GM18909 (cell line): ENCODE data around the gene ST3GAL5.

Source experiments
- ATAC-seq: cut with Tn5 transposase; IDR thresholded peaks from one replicate; pipeline ENCODE4 v1.9.1; 2021; ENCODE audit warnings: mild to moderate bottlenecking; ENCODE audit not compliant: unreplicated experiment, poor library complexity

Gene ST3GAL5

GRCh38 chr2:85917887-85918795, 29.4 kb upstream of the ST3GAL5 start:
- ATAC-seq: no peak

GRCh38 chr2:85915606-85916303, 27.0 kb upstream of the ST3GAL5 start:
- ATAC-seq: no peak

GRCh38 chr2:85914922-85915321, 26.1 kb upstream of the ST3GAL5 start:
- ATAC-seq: no peak

GRCh38 chr2:85913884-85914881, 25.4 kb upstream of the ST3GAL5 start:
- no peak for ATAC-seq

- no peak for ATAC-seq
These were observed 23.3 kb upstream of the ST3GAL5 start for GRCh38 chr2:85911814-85912692.

- no peak for ATAC-seq
These were observed 22.3 kb upstream of the ST3GAL5 start for GRCh38 chr2:85911097-85911496.

- no peak for ATAC-seq
These were observed 20.2 kb upstream of the ST3GAL5 start for GRCh38 chr2:85909005-85909404.

GRCh38 chr2:85908506-85908905, 19.7 kb upstream of the ST3GAL5 start:
- no peak for ATAC-seq

- no peak for ATAC-seq
These were observed 18.9 kb upstream of the ST3GAL5 start for GRCh38 chr2:85907671-85908157.

- no peak for ATAC-seq
These were observed 18.0 kb upstream of the ST3GAL5 start for GRCh38 chr2:85906748-85907147.

GRCh38 chr2:85905891-85906290, 17.1 kb upstream of the ST3GAL5 start:
- no peak for ATAC-seq

- ATAC-seq: no peak
These were observed 16.4 kb upstream of the ST3GAL5 start for GRCh38 chr2:85905187-85905666.

- ATAC-seq: no peak
These were observed 15.1 kb upstream of the ST3GAL5 start for GRCh38 chr2:85903849-85904248.

- ATAC-seq: no peak
These were observed 13.7 kb upstream of the ST3GAL5 start for GRCh38 chr2:85902496-85902895.

GRCh38 chr2:85901155-85901554, 12.4 kb upstream of the ST3GAL5 start:
- ATAC-seq: no peak

- no peak for ATAC-seq
These were observed 11.6 kb upstream of the ST3GAL5 start for GRCh38 chr2:85900366-85900765.

GRCh38 chr2:85899849-85900248, 11.1 kb upstream of the ST3GAL5 start:
- ATAC-seq: no peak

GRCh38 chr2:85899284-85899683, 10.5 kb upstream of the ST3GAL5 start:
- no peak for ATAC-seq

GRCh38 chr2:85898881-85899280, 10.1 kb upstream of the ST3GAL5 start:
- ATAC-seq: no peak
